Ascending aorta (tissue), 2 donors: Measurements from ENCODE around the gene TMOD1. TPM values are rescaled to one million over a fixed set of nuclear protein-coding genes. Genes with fewer than 3 reads are reported as not detected.

Source experiments
- DNase-seq, 2 donors: peaks; one replicate each; pipeline ENCODE4 v3.0.0-alpha.2; 2019; ENCODE audit warnings: low spot score in 2 of 2
- H3K27ac ChIP-seq, 2 donors: fragments of 200-600 bp; sonication (generic); one replicate each; pipeline ENCODE4 v1.5.1; 2016 to 2017; ENCODE audit warnings: mild to moderate bottlenecking in 1 of 2
- H3K27me3 ChIP-seq: fragments of 200-600 bp; sonication (generic); one replicate; pipeline ENCODE4 v1.5.1; 2017
- H3K36me3 ChIP-seq, 2 donors: fragments of 200-600 bp; sonication (generic); one replicate each; pipeline ENCODE4 v1.5.1; 2016
- H3K4me1 ChIP-seq, 2 donors: fragments of 200-600 bp; sonication (generic); one replicate each; pipeline ENCODE4 v1.5.1; 2016 to 2017; ENCODE audit warnings: mild to moderate bottlenecking in 1 of 2
- H3K4me3 ChIP-seq, 2 donors: fragments of 200-600 bp; sonication (generic); one replicate each; pipeline ENCODE4 v1.5.1; 2016 to 2017; ENCODE audit warnings: mild to moderate bottlenecking in 1 of 2
- H3K9me3 ChIP-seq, 2 donors: fragments of 200-600 bp; sonication (generic); one replicate each; pipeline ENCODE4 v1.5.1; 2016
- intact Hi-C: fragments of 100-400 bp; cut with DNase I; formaldehyde crosslinking; loops from one replicate; pipeline ENCODE4 v1.15.1; 2023
- total RNA-seq: library from RNA; depleted of rRNA; stranded (reverse); fragments of >200 nt; gene quantifications from one replicate; pipeline ENCODE4 v1.1.0, GENCODE V29; 2016
- TF ChIP-seq, protein P1 (sequence below), 3 experiments: fragments of 200-600 bp in 2 of 3; fragments of 450-650 bp in 1 of 3; sonication (generic) in 2 of 3; IDR thresholded peaks; one replicate each; pipeline ENCODE4 v1.5.1; 2016 to 2019; ENCODE audit warnings: antibody characterized with exemption in 3 of 3, mild to moderate bottlenecking in 1 of 3, moderate library complexity in 1 of 3

TMOD1 gene
- total RNA-seq, 1 donor from 2014 or later = 17.1 TPM

DNA sequence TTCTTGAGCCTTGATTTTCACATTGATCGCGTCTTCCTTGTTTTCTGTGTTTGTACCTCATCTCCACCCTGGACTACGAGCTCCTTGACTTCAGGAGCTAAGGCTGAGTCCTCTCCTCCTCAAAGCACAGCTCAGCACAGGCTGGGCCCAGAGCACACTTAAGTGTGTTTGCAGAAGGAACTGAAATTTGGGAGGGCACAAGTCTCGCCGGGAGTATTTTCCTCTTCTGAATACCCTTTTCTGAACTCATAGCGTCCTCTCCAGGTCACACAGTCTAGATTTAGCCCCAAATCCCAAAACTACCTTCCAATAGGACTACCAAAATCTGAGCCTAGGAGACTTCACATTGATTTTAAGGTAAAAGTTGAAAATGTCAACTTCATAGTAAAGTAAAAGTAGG, 90.1 kb downstream of the TMOD1 start:
- intact Hi-C loops = no loop called here
- Histone ChIP-seq H3K4me3 (no peak overlapping the region), H3K27ac (no peak overlapping the region), H3K9me3 (no peaks in the 10 kb centered on the region), H3K4me1 (peaks cover under 1 to 7% of the 10 kb centered on the region in 2 donors), H3K27me3 (no peaks in the 10 kb centered on the region), H3K36me3 (peaks cover 11 to 36% of the 10 kb centered on the region in 2 donors)
- TF ChIP-seq, protein P1, sequence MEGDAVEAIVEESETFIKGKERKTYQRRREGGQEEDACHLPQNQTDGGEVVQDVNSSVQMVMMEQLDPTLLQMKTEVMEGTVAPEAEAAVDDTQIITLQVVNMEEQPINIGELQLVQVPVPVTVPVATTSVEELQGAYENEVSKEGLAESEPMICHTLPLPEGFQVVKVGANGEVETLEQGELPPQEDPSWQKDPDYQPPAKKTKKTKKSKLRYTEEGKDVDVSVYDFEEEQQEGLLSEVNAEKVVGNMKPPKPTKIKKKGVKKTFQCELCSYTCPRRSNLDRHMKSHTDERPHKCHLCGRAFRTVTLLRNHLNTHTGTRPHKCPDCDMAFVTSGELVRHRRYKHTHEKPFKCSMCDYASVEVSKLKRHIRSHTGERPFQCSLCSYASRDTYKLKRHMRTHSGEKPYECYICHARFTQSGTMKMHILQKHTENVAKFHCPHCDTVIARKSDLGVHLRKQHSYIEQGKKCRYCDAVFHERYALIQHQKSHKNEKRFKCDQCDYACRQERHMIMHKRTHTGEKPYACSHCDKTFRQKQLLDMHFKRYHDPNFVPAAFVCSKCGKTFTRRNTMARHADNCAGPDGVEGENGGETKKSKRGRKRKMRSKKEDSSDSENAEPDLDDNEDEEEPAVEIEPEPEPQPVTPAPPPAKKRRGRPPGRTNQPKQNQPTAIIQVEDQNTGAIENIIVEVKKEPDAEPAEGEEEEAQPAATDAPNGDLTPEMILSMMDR (IDR thresholded peaks at IDR 0.05) = no peak
- no peak for DNase-seq

DNA sequence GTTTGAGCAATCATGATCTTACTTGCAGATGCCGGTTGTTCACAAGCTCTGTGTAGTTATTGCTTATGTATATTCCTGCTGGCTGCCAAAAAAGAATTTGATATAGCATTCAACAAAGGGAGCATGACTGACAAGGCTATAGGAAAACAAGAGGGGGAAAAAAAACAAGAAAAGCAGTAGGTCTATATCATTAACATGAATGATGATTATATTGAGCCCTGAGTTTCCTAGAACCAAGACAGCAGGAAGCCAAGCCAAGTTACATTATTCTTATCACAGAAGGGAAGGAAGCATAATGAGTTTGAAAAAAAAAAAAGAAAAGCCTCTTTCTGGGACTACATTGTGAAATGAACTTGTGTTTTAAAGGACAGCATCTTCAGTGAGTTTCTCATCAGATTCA, 90.7 kb downstream of the TMOD1 start:
- H3K27me3 ChIP-seq = no peaks in the 10 kb centered on the region
- TF ChIP-seq, protein P1 (IDR thresholded peaks at IDR 0.05) = no peak
- DNase-seq = no peak
- H3K36me3 ChIP-seq = peaks cover 8 to 31% of the 10 kb centered on the region in 2 donors
- intact Hi-C loops = no loop called here
- H3K9me3 ChIP-seq = no peaks in the 10 kb centered on the region
- peaks cover 3 to 13% of the 10 kb centered on the region in 2 donors for H3K4me1 ChIP-seq
- H3K27ac ChIP-seq = no peak overlapping the region
- H3K4me3 ChIP-seq = no peak overlapping the region

DNA sequence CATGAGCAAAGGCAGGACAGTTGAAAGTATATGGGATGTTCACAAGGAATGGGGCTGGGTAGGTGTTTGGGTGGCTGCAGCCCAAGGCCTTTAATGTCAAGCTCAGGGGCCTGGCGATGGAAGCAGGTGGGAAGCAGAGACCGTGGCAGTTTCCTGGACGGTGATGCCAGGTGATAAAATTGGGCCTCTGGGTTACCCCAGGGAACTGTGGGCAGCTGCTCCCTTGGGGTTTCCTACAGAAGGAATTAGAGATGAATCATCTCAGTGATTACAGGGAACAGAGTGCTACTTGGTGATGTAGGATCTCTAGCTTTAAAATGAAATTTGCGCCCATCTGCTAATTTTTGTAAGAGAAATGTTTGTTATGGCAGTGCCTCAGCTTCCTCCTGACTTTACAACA, 92.5 kb downstream of the TMOD1 start:
- Histone ChIP-seq H3K27me3 (no peaks in the 10 kb centered on the region), H3K36me3 (peaks cover 10 to 28% of the 10 kb centered on the region in 2 donors), H3K9me3 (no peaks in the 10 kb centered on the region), H3K27ac (peak overlapping the region; percentile 3 to 57), H3K4me3 (no peak overlapping the region), H3K4me1 (peaks cover 6 to 19% of the 10 kb centered on the region in 2 donors)
- TF ChIP-seq, protein P1 (IDR thresholded peaks at IDR 0.05) = no peak
- DNase-seq = no peak
- intact Hi-C loops = no loop called here

DNA sequence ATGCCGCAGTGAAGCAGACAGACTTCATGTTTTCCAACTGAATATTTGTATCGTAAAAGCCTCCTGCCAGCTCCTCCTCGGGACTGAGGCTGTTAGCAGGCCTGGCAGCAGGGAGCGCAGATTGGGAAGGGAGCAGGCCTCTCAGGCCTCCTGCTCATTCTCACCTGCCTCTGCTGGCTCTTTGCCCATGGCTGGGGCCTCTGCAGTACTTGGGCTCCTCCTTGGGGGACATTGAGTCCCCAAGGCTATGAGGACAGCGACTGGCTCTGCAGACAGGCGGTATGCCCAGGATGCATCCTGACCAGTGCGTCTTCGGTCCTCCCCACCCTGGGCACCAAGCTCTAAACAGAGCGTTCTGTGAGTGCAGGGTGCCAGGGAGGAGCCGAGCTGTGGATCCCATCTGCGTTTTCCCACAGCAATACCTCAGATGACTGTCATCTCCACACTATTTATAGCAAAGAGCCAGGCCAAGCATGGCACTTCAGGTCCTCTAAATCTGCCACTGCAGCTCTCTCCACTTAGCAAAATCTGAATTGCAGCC, 93.0 kb downstream of the TMOD1 start:
- H3K4me3 ChIP-seq = no peak overlapping the region
- H3K9me3 ChIP-seq = no peaks in the 10 kb centered on the region
- peaks cover 6 to 19% of the 10 kb centered on the region in 2 donors for H3K4me1 ChIP-seq
- TF ChIP-seq, protein P1 (IDR thresholded peaks at IDR 0.05) = no peak
- intact Hi-C loops = no loop called here
- H3K27me3 ChIP-seq = no peaks in the 10 kb centered on the region
- no peak for DNase-seq
- H3K36me3 ChIP-seq = peaks cover 11 to 33% of the 10 kb centered on the region in 2 donors
- H3K27ac ChIP-seq = peak overlapping the region; percentile 3 to 57

DNA sequence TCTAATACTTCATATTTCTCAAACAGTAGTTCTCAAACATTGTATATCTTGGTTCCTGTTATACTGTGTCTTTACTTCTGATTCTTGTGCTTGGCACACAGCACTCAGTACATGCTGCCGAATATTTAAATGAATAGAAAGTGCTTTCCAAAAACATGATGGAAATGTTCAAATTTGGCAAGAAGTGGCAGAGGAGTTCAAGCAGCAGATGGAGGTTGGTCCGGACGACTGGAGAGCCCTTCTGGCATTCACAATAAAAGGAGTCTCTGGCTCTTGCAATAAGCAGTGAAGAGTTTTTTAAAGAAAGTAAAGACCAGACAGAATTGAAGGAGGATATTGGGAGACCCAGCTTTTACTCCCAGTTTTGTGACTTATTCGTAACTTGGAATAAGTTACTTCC, 95.4 kb downstream of the TMOD1 start:
- Histone ChIP-seq H3K9me3 (no peaks in the 10 kb centered on the region), H3K36me3 (peaks cover 24 to 47% of the 10 kb centered on the region in 2 donors), H3K27me3 (no peaks in the 10 kb centered on the region), H3K4me3 (no peak overlapping the region), H3K27ac (peak overlapping the region; percentile 67 to 68), H3K4me1 (peaks cover 6 to 19% of the 10 kb centered on the region in 2 donors)
- intact Hi-C loops = loop anchor here (5.0 kb wide), 1 partner anchor 40 kb away; no protein-coding TSS in a partner anchor
- DNase-seq = no peak
- TF ChIP-seq, protein P1 (IDR thresholded peaks at IDR 0.05) = no peak
